ENCODE measurements around the gene UTP20. TPM values are rescaled to one million over a fixed set of nuclear protein-coding genes. Genes with fewer than 3 reads are reported as not detected.

Gene UTP20
- total and polyA plus RNA-seq, 4 donors: 1.5 to 10.1 (median 4.4) TPM

- TF ChIP-seq HNF4A (conservative IDR thresholded peaks at IDR 0.05): no peak
- TF ChIP-seq, protein P1, sequence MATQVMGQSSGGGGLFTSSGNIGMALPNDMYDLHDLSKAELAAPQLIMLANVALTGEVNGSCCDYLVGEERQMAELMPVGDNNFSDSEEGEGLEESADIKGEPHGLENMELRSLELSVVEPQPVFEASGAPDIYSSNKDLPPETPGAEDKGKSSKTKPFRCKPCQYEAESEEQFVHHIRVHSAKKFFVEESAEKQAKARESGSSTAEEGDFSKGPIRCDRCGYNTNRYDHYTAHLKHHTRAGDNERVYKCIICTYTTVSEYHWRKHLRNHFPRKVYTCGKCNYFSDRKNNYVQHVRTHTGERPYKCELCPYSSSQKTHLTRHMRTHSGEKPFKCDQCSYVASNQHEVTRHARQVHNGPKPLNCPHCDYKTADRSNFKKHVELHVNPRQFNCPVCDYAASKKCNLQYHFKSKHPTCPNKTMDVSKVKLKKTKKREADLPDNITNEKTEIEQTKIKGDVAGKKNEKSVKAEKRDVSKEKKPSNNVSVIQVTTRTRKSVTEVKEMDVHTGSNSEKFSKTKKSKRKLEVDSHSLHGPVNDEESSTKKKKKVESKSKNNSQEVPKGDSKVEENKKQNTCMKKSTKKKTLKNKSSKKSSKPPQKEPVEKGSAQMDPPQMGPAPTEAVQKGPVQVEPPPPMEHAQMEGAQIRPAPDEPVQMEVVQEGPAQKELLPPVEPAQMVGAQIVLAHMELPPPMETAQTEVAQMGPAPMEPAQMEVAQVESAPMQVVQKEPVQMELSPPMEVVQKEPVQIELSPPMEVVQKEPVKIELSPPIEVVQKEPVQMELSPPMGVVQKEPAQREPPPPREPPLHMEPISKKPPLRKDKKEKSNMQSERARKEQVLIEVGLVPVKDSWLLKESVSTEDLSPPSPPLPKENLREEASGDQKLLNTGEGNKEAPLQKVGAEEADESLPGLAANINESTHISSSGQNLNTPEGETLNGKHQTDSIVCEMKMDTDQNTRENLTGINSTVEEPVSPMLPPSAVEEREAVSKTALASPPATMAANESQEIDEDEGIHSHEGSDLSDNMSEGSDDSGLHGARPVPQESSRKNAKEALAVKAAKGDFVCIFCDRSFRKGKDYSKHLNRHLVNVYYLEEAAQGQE (IDR thresholded peaks at IDR 0.05): no peak
- TF ChIP-seq ZBTB33 (IDR thresholded peaks at IDR 0.05): no peak
- no peaks in the 10 kb centered on the region for H3K4me1 ChIP-seq (ENCODE audit: control insufficient read depth in 4 of 4, insufficient read depth in 4 of 4, low read length in 3 of 4)
- peaks cover 0 to 11% (median 0%) of the 10 kb centered on the region in 4 donors for H3K27me3 ChIP-seq (ENCODE audit: control insufficient read depth in 4 of 4, insufficient read depth in 4 of 4, low read length in 3 of 4)
- no peak overlapping the region for H3K4me3 ChIP-seq (ENCODE audit: low read depth in 1 of 3, low read length in 3 of 3)
- H3K36me3 ChIP-seq (ENCODE audit: control insufficient read depth in 4 of 4, insufficient read depth in 3 of 4, low read depth in 1 of 4, low read length in 3 of 4): no peaks in the 10 kb centered on the region
- H3K27ac ChIP-seq (ENCODE audit: low read depth in 1 of 2, low read length in 2 of 2): no peak overlapping the region
- WGBS: 74% methylated on average over 2 of the region's 2 CpGs
- H3K9ac ChIP-seq (ENCODE audit: low read depth in 1 of 2, low read length in 2 of 2): no peak overlapping the region
- peaks cover 0 to 10% (median 3%) of the 10 kb centered on the region in 4 donors for H3K9me3 ChIP-seq (ENCODE audit: control insufficient read depth in 4 of 4, low read length in 3 of 4)
- no peak for DNase-seq (ENCODE audit: low spot score)
Observed at GRCh38 chr12:101243074-101243473, 36.8 kb upstream of the UTP20 start.

DNA sequence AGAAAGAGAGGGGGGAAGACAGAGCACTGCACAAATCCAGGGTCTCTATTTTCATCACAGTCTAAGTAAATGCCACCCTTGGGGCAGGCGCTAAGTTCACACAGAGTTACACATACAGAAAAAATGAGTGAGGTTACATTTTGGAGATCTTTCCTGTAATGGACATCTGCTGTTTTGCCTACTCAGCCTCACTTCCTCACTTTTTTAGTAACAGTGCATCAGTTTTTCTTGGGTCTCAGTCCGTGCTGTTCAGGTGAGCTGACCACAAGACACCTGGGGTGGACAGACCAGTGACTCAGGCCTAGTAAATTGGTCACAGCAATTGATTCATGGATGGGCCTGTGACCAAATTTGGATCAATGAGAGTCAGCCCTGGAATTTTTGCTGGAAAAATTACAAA is 36.3 kb upstream of the UTP20 start:
- Histone ChIP-seq H3K27ac (ENCODE audit: low read depth in 1 of 2, low read length in 2 of 2) (no peak overlapping the region), H3K4me1 (ENCODE audit: control insufficient read depth in 4 of 4, insufficient read depth in 4 of 4, low read length in 3 of 4) (no peaks in the 10 kb centered on the region), H3K27me3 (ENCODE audit: control insufficient read depth in 4 of 4, insufficient read depth in 4 of 4, low read length in 3 of 4) (peaks cover 0 to 11% (median 0%) of the 10 kb centered on the region in 4 donors), H3K4me3 (ENCODE audit: low read depth in 1 of 3, low read length in 3 of 3) (no peak overlapping the region), H3K36me3 (ENCODE audit: control insufficient read depth in 4 of 4, insufficient read depth in 3 of 4, low read depth in 1 of 4, low read length in 3 of 4) (no peaks in the 10 kb centered on the region), H3K9me3 (ENCODE audit: control insufficient read depth in 4 of 4, low read length in 3 of 4) (peaks cover 0 to 10% (median 3%) of the 10 kb centered on the region in 4 donors), H3K9ac (ENCODE audit: low read depth in 1 of 2, low read length in 2 of 2) (no peak overlapping the region)
- WGBS: 91% methylated on average over 2 of the region's 2 CpGs
- no peak for DNase-seq (ENCODE audit: low spot score)
- TF ChIP-seq, protein P2, sequence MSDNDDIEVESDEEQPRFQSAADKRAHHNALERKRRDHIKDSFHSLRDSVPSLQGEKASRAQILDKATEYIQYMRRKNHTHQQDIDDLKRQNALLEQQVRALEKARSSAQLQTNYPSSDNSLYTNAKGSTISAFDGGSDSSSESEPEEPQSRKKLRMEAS (IDR thresholded peaks at IDR 0.05): no peak
- no peak for TF ChIP-seq HNF4G (IDR thresholded peaks at IDR 0.05)
- TF ChIP-seq FOXA1 (IDR thresholded peaks at IDR 0.05): no peak
- TF ChIP-seq FOXA2 (IDR thresholded peaks at IDR 0.05): no peak
- no peak for TF ChIP-seq EGR1 (IDR thresholded peaks at IDR 0.05; ENCODE audit: low read depth in 2 of 2)

DNA sequence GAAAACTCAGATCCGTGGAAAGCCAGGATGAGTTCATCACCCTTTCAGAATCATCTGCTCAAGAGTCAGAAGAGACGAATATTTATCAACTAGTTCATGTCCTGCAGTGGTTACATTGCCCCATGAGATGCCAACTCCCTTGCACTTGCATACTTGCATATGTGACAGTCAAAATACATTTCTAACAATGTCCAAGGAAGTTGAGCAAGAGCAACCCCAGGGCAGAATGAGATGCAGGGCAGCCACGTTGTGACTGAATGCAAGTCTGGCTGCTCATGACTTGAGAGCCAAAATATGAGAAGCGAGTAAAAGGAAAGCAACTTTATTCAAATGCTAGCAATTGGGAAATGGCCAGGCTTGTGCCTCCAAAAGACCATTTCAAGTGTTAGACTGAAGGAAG is 23.6 kb upstream of the UTP20 start:
- no peaks in the 10 kb centered on the region for H3K36me3 ChIP-seq (ENCODE audit: control insufficient read depth in 4 of 4, insufficient read depth in 3 of 4, low read depth in 1 of 4, low read length in 3 of 4)
- H3K27me3 ChIP-seq (ENCODE audit: control insufficient read depth in 4 of 4, insufficient read depth in 4 of 4, low read length in 3 of 4): peaks cover 0 to 3% (median 0%) of the 10 kb centered on the region in 4 donors
- WGBS: 64% methylated on average over 4 of the region's 4 CpGs
- H3K4me3 ChIP-seq (ENCODE audit: low read depth in 1 of 3, low read length in 3 of 3): no peak overlapping the region
- H3K9me3 ChIP-seq (ENCODE audit: control insufficient read depth in 4 of 4, low read length in 3 of 4): peaks cover 0 to 3% (median 1%) of the 10 kb centered on the region in 4 donors
- no peak overlapping the region for H3K27ac ChIP-seq (ENCODE audit: low read depth in 1 of 2, low read length in 2 of 2)
- no peak for DNase-seq (ENCODE audit: low spot score)
- no peak overlapping the region for H3K9ac ChIP-seq (ENCODE audit: low read depth in 1 of 2, low read length in 2 of 2)
- no peaks in the 10 kb centered on the region for H3K4me1 ChIP-seq (ENCODE audit: control insufficient read depth in 4 of 4, insufficient read depth in 4 of 4, low read length in 3 of 4)
- TF ChIP-seq FOXA2 (IDR thresholded peaks at IDR 0.05) (no peak), NR2F2 (IDR thresholded peaks at IDR 0.05) (no peak), FOXA1 (IDR thresholded peaks at IDR 0.05) (no peak), HNF4A (conservative IDR thresholded peaks at IDR 0.05) (no peak), RXRA (IDR thresholded peaks at IDR 0.05) (no peak), EGR1 (IDR thresholded peaks at IDR 0.05; ENCODE audit: low read depth in 2 of 2) (no peak)
